ENCODE results near the gene CYP1A1.

The CYP1A1 gene

DNA sequence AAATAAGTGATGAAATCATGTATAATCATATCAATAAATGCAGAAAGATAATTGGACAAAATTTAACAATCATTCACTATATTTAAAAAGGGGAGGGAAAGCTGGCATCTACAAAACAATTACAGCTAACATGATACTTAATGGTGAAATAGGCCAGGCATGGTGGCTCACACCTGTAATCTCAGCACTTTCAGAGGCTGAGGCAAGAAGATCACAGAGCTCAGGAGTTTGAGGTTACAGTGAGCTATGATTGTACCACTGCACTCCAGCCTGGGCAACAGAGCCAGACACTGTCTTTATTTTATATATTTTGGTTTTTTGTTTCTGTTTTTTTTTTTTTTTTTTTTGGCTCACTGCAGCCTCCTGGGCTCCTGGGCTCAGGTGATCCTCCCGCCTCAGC lies 41.6 kb downstream of the CYP1A1 start:
- no peak for DNase-seq

DNA sequence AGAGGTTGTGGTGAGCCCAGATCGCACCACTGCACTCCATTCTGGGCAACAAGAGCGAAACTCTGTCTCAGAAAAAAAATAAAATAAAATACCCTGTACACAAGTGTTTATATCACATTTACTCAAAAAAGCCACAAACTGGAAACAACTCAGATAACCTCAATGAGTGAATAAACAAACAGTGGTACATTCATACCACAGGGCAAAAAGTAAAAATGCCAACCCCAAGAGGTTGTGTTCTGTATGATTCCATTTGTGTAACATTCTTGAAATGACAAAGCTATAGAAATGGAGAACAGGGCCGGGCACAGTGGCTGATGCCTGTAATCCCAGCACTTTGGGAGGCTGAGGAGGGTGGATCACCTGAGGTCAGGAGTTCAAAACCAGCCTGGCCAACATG lies 42.4 kb downstream of the CYP1A1 start:
- DNase-seq, result no peak

DNA sequence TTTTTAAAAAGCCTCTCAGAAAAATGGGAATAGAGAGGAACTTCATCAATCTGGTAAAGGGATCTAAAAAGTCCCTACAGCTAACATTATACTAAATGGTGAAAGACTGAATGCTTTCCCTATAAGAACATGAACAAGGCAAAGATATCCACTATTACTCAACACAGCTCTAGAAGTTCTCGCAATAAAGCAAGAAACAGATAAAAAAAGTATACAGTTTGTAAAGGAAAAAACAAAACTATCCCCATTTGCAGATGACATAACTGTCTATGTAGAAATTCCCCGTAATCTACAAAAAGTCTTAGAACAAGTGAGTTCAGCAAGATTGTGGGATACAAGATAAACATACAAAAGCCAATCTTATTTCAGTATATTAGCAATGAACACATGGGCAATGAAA lies 44.9 kb downstream of the CYP1A1 start:
- DNase-seq, result no peak

DNA sequence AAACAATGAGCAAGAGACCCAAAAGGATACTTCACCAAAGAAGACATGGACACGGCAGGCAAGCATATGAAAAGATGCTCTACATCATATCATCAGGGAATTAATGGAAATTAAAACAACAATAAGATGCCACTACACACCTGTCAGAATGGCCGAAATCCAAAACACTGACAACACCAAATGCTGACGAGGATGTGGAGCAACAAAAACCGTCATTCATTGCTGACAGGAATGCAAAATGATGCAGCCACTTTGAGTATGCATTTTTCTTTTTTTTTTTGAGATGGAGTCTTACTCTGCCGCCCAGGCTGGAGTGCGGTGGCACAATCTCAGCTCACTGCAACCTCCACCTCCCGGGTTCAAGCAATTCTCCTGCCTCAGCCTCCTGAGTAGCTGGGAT lies 48.5 kb downstream of the CYP1A1 start:
- DNase-seq, result no peak

DNA sequence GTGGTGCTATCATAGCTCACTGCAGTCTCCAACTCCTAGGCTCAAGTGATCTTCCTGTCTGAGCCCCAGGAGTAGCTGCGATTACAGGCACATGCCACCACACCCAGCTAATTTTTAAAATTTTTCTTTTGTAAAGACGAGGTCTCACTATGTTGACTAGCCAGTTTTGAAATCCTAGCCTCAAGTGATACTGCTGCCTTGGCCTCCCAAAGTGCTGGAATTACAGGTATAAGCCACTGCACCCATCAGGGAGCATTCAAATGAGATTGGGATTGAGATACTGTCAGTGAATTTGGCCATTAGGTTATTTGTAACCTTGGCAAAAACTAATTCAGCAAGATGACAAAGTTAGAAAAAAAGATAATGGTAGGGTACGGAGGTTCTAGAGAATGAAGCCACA lies 51.2 kb downstream of the CYP1A1 start:
- DNase-seq, result no peak

DNA sequence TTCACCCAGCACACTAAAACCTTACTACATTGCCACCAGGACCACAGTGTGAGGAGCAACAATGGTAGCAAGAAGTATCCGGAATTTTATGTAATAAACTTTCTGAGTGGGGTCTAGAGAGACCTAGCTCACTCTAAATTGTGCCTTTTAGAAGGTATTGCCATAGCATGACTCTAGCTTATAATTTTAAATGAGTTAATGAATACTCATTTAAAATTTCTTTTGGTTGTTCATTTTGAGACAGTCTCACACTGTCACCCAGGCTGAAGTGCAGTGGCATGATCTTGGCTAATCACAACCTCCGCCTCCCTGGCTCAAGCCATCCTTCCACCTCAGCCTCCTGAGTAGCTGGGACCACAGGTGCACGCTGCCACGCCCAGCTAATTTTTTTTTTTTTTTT lies 55.7 kb downstream of the CYP1A1 start:
- no peak for DNase-seq
